Mucosa of rectum (tissue), 2 donors: ENCODE data around the gene CCDC138.

Experiments
- H3K27ac ChIP-seq, 2 donors: one replicate each; pipeline ENCODE4 v1.7.0; 2013; ENCODE audit warnings: inconsistent platforms in 2 of 2, low read depth in 2 of 2, low read length in 2 of 2
- H3K27me3 ChIP-seq, 2 donors: one replicate each; pipeline ENCODE4 v1.7.0; 2013; ENCODE audit warnings: low read length in 2 of 2; ENCODE audit not compliant: control insufficient read depth in 2 of 2, insufficient read depth in 2 of 2
- H3K36me3 ChIP-seq, 2 donors: one replicate each; pipeline ENCODE4 v1.7.0; 2013; ENCODE audit warnings: low read length in 2 of 2; ENCODE audit not compliant: control insufficient read depth in 2 of 2, insufficient read depth in 2 of 2
- H3K4me1 ChIP-seq, 2 donors: one replicate each; pipeline ENCODE4 v1.7.0; 2013; ENCODE audit warnings: low read length in 2 of 2, mild to moderate bottlenecking in 1 of 2; ENCODE audit not compliant: control insufficient read depth in 2 of 2, insufficient read depth in 2 of 2
- H3K4me3 ChIP-seq, 2 donors: one replicate each; pipeline ENCODE4 v1.7.0; 2013; ENCODE audit warnings: low read length in 2 of 2
- H3K9ac ChIP-seq, 2 donors: one replicate each; pipeline ENCODE4 v1.7.0; 2013; ENCODE audit warnings: low read length in 2 of 2, low read depth in 1 of 2, mild to moderate bottlenecking in 1 of 2
- H3K9me3 ChIP-seq, 2 donors: one replicate each; pipeline ENCODE4 v1.7.0; 2013; ENCODE audit warnings: low read length in 2 of 2; ENCODE audit not compliant: control insufficient read depth in 2 of 2
- donor health status: healthy.
- donor health status: Normal muscosa, but diverticular disease.

The CCDC138 gene

GRCh38 chr2:108912629-108912902 is 126.0 kb downstream of the CCDC138 start:
- no peaks in the 10 kb centered on the region for H3K36me3 ChIP-seq
- peaks cover 6 to 7% of the 10 kb centered on the region in 2 donors for H3K4me1 ChIP-seq
- no peak overlapping the region for H3K9ac ChIP-seq
- no peak overlapping the region for H3K27ac ChIP-seq
- no peaks in the 10 kb centered on the region for H3K27me3 ChIP-seq
- no peak overlapping the region for H3K4me3 ChIP-seq
- no peaks in the 10 kb centered on the region for H3K9me3 ChIP-seq

DNA sequence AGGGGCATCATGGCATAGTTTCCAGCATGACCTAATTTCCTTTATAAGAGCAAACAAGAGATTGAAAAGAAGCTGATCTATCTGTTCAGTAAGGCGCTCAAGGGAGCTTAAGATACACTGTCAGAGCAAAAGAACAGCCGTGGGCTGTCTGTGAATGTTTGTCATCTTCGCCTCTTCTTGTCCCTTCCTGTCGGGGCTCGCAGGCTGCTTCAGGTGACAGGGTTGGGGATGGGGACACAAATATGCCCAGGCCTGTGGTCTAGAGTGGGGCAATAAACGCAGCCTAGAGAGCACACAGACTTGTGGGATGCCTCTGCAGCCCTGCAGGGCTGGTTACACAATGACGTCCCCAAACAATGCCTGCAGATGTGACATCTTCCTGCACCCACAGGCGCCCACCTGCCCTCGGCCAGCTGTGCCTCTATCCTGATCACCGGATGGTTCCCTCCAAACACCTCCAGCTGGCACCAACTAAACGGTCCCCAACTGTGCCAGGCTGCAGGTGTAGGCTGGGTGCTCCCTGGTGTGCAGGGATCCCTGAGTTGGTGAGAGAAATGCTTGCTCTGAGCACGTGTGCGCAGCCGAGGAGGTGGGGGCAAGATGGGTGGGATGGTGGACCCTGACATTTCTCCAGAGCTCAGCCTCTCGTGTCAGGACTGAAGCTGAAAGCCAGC is 129.7 kb downstream of the CCDC138 start:
- no peaks in the 10 kb centered on the region for H3K27me3 ChIP-seq
- H3K9ac ChIP-seq, result no peak overlapping the region
- H3K27ac ChIP-seq, result no peak overlapping the region

DNA sequence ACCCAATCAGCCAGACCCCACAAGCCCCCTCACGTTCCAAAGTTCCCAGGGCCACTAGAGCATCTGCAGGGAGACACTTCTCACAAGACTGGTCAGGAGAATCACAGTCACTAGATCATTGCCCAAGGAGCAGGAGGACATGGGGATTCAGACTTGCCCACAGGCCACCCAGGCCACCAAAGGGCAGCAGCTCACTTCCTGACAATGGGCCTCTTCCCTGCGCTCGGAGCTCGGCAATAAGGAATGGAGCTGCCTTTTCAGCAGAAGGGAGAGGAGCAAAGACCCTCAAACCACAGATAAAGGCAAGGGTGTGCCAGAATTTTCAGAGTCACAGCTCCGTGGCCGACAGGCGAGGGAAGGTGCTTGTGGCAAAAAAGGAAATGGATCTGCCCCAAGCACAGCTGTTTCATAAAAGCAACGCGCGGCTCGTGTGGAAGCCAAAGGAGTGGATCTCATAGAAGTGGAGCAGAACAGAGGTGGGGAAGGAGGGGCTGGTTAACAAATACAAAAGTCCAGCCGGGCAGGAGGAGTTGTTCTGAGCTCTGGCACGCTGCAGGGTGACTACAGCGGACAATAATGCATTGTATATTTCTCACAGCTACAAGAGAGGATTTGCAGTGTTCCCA is 130.3 kb downstream of the CCDC138 start:
- no peak overlapping the region for H3K9ac ChIP-seq

More for the DNA sequence above, 129.7 kb downstream of the CCDC138 start:
- Histone ChIP-seq H3K9me3 (no peaks in the 10 kb centered on the region), H3K4me1 (peaks cover 0 to 6% of the 10 kb centered on the region in 2 donors), H3K36me3 (no peaks in the 10 kb centered on the region), H3K4me3 (no peak overlapping the region)

GRCh38 chr2:108917526-108917925 is 131.0 kb downstream of the CCDC138 start:
- Histone ChIP-seq H3K27ac (no peak overlapping the region), H3K9ac (no peak overlapping the region)

More for the DNA sequence above, 130.3 kb downstream of the CCDC138 start:
- Histone ChIP-seq H3K27ac (no peak overlapping the region), H3K4me1 (peaks cover 0 to 6% of the 10 kb centered on the region in 2 donors), H3K27me3 (no peaks in the 10 kb centered on the region), H3K4me3 (no peak overlapping the region), H3K9me3 (no peaks in the 10 kb centered on the region), H3K36me3 (no peaks in the 10 kb centered on the region)

DNA sequence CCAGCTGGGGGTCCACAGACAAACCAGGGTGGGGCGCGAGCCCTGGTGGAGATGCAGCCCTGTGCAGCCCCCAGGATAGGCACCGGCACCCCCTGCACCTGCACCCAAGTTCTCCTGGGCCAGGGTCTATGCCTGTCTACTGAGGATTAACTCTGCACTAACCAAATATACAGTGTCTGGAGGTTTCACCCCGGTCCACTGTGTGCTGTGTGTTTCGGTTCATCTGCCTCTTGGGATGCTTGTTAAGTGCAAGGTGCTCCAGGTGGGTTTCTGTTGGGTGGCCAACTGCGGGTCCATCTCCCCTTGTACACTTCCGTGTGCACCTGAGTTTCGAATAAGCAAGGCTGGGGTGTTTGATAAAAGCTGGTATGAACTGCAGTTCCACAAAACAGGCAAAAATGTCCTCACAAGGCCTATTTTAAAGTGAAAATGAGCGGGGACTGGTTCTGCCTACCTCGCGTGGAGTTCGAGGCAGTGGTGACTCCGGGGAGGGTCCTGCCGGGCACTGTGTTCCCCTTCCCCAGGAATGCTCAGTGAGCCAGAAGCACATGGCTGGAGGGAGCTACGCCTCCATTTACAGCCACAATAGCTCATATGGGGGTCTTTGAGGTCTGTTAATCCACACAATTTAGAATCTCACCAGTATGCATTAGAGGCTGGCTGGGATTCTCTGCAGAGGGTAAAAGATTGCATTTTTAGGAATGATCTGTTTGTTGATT is 131.7 kb downstream of the CCDC138 start:
- no peaks in the 10 kb centered on the region for H3K27me3 ChIP-seq
- H3K36me3 ChIP-seq, result no peaks in the 10 kb centered on the region
- no peak overlapping the region for H3K27ac ChIP-seq
- peaks cover 0 to 6% of the 10 kb centered on the region in 2 donors for H3K4me1 ChIP-seq
- H3K9ac ChIP-seq, result no peak overlapping the region
- no peak overlapping the region for H3K4me3 ChIP-seq
- H3K9me3 ChIP-seq, result no peaks in the 10 kb centered on the region

More at GRCh38 chr2:108917526-108917925, 131.0 kb downstream of the CCDC138 start:
- Histone ChIP-seq H3K9me3 (no peaks in the 10 kb centered on the region), H3K36me3 (no peaks in the 10 kb centered on the region), H3K4me1 (peaks cover 0 to 6% of the 10 kb centered on the region in 2 donors), H3K4me3 (no peak overlapping the region), H3K27me3 (no peaks in the 10 kb centered on the region)

GRCh38 chr2:108918941-108919341 is 132.4 kb downstream of the CCDC138 start:
- Histone ChIP-seq H3K36me3 (no peaks in the 10 kb centered on the region), H3K9ac (no peak overlapping the region)

GRCh38 chr2:108919571-108920373 is 133.2 kb downstream of the CCDC138 start:
- H3K9me3 ChIP-seq, result no peaks in the 10 kb centered on the region
- H3K4me1 ChIP-seq, result peaks cover 0 to 6% of the 10 kb centered on the region in 2 donors
- H3K27me3 ChIP-seq, result no peaks in the 10 kb centered on the region
- no peak overlapping the region for H3K9ac ChIP-seq
- H3K4me3 ChIP-seq, result no peak overlapping the region
- H3K36me3 ChIP-seq, result no peaks in the 10 kb centered on the region
- no peak overlapping the region for H3K27ac ChIP-seq

More at GRCh38 chr2:108918941-108919341, 132.4 kb downstream of the CCDC138 start:
- no peaks in the 10 kb centered on the region for H3K27me3 ChIP-seq
- H3K4me3 ChIP-seq, result no peak overlapping the region
- H3K9me3 ChIP-seq, result no peaks in the 10 kb centered on the region
- peaks cover 0 to 6% of the 10 kb centered on the region in 2 donors for H3K4me1 ChIP-seq
- H3K27ac ChIP-seq, result no peak overlapping the region

DNA sequence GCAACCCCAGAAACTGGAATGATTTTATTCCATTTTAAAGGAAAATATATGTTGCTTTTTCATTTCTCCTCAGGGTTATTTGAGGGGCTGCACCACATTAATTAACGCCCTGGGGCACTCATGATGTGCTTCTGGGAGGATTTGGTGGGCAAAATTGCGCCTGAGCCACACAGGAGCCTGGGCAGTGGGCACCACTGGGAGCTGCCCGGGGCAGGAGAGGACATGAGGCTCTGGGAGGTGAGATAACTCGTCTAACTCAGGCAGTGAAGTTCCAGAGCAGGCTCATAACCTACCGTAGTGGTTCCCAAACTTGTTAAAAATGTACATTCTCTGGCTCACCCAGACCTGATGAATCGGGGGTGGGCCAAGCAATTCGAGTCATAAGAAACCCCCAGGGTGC is 134.1 kb downstream of the CCDC138 start:
- H3K4me3 ChIP-seq, result no peak overlapping the region
- no peak overlapping the region for H3K27ac ChIP-seq
- H3K9ac ChIP-seq, result no peak overlapping the region
- H3K36me3 ChIP-seq, result no peaks in the 10 kb centered on the region
- no peaks in the 10 kb centered on the region for H3K9me3 ChIP-seq
- no peaks in the 10 kb centered on the region for H3K27me3 ChIP-seq
- H3K4me1 ChIP-seq, result peaks cover 0 to 6% of the 10 kb centered on the region in 2 donors

DNA sequence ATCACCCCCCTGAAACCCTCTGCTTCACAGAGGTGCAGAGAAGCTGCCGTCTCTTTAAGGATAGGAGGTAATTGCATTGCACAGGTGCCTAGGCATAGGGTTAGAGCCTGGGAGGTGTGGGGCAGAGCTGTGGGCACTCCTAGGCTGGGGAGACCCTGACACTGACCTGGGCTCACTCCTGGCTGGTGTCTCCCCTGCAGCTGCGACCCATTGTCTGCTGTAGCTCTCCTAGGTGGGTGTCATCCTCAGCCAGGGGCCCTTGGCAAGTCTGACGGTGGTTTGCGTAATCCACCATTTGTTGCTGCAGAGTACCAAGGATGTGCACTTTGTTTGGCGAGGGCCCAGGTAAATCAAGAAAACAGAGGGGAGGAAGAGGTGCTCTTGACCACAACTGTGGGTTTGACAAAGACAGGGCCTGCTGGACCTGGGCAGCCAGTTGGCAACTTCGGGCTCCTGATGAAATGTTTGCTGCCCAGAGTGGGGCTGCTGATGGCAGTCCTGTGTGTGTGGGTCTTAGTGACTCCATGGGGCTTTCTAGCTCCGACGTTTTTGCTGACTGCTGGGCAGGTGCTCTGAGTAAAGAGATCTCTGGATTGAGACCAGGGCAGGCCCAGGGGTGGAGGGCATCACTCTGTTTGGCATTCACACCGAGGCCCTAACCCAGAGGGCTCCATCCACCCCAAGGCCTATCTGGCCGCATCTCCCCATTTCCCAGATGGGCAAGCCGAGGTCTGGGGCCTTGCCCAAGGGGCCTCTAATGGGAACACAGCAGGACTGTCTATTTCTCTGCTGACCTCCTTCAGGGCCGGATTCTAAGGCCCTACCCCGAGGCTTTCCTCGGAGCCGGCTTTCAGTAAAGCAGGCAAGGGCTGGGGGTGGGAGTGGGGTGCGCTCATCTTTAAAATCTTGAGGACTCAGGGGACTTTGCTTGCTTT is 134.8 kb downstream of the CCDC138 start:
- no peak overlapping the region for H3K27ac ChIP-seq

More for the DNA sequence above, 134.8 kb downstream of the CCDC138 start:
- no peaks in the 10 kb centered on the region for H3K27me3 ChIP-seq
- H3K36me3 ChIP-seq, result no peaks in the 10 kb centered on the region
- peaks cover 0 to 6% of the 10 kb centered on the region in 2 donors for H3K4me1 ChIP-seq
- no peak overlapping the region for H3K9ac ChIP-seq
- no peaks in the 10 kb centered on the region for H3K9me3 ChIP-seq
- no peak overlapping the region for H3K4me3 ChIP-seq
